Thymus (tissue), 11 donors: ENCODE measurements around the gene UBE2L6. TPM values are rescaled to one million over a fixed set of nuclear protein-coding genes. Genes with fewer than 3 reads are reported as not detected.
A peak's percentile ranks its signal among the peaks of the same experiment; 100 is the strongest.

Experiments
- DNase-seq, 9 donors: peaks; one replicate each; pipeline ENCODE4 v3.0.0-alpha.2; 2013; ENCODE audit warnings: low spot score in 9 of 9, low read depth in 6 of 9, missing footprints in 1 of 9
- H3K27ac ChIP-seq, 2 donors: one replicate each; pipeline ENCODE4 v1.5.1; 2013; ENCODE audit warnings: control low read depth in 1 of 2, low read depth in 1 of 2, low read length in 1 of 2, mild to moderate bottlenecking in 1 of 2, moderate library complexity in 1 of 2
- H3K27me3 ChIP-seq, 2 donors: one replicate each; pipeline ENCODE4 v1.5.1; 2013; ENCODE audit warnings: low read length in 1 of 2; ENCODE audit not compliant: control insufficient read depth in 2 of 2, insufficient read depth in 1 of 2
- H3K36me3 ChIP-seq, 2 donors: one replicate each; pipeline ENCODE4 v1.5.1; 2013; ENCODE audit warnings: low read length in 1 of 2, mild to moderate bottlenecking in 1 of 2, moderate library complexity in 1 of 2; ENCODE audit not compliant: control insufficient read depth in 2 of 2, insufficient read depth in 2 of 2
- H3K4me1 ChIP-seq, 2 donors: one replicate each; pipeline ENCODE4 v1.5.1; 2013; ENCODE audit warnings: low read length in 2 of 2; ENCODE audit not compliant: control insufficient read depth in 2 of 2, insufficient read depth in 2 of 2
- H3K4me3 ChIP-seq, 2 donors: one replicate each; pipeline ENCODE4 v1.5.1; 2013; ENCODE audit warnings: low read length in 2 of 2, control low read depth in 1 of 2, mild to moderate bottlenecking in 1 of 2
- H3K9me3 ChIP-seq, 2 donors: one replicate each; pipeline ENCODE4 v1.5.1; 2013; ENCODE audit warnings: low read length in 1 of 2, mild to moderate bottlenecking in 1 of 2; ENCODE audit not compliant: control insufficient read depth in 2 of 2, insufficient read depth in 1 of 2
- WGBS: extraction: QIAGEN DNeasy Blood & Tissue Kit; methylation state at CpG from one replicate; pipeline ENCODE4 v1.1.7; 2013; 5-methylcytosine and 5-hydroxymethylcytosine counted together
- polyA plus RNA-seq: library from polyadenylated mRNA; stranded (reverse); fragments of 200-250 nt; gene quantifications from one replicate; pipeline ENCODE4 v1.2.3, GENCODE V29; 2013
- total RNA-seq: library from RNA; stranded (reverse); fragments of 120-200 nt; gene quantifications from one replicate; pipeline ENCODE4 v1.2.4, GENCODE V29; 2013
- donor health status: healthy.

Gene UBE2L6
- total and polyA plus RNA-seq, 2 donors = 98.7 to 119 TPM

GRCh38 chr11:57529012-57529411 lies 38.5 kb downstream of the UBE2L6 start:
- DNase-seq = no peak
- H3K4me1 ChIP-seq = peaks cover 12 to 17% of the 10 kb centered on the region in 2 donors

DNA sequence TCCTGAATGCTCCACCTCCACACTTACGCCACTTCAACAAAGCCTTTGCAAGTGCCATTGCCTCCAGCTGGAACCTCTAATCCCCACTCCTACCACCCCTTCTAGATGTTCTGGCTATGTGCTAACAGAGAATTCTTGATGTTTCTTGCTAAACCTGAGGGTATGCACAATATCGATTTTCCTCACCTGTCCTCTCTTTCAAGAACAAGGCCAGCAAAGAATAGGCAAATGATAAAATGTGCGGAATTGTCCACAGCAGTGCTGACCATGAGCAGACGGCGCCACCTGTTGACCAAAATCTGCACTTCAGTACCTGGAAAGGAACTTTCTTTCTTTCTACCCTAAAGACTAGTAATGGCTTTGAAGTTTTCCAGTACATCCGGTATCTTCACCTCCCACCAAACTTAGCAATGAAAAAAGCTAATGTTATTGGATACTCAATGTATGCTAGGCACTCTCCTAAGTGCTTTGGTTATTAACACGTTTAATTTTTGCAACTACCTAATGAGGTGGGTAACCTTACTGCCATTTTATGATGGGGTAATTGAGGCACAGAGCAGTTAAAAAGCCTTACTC lies 40.3 kb downstream of the UBE2L6 start:
- 31% methylated on average over 7 of the region's 7 CpGs for WGBS
- Histone ChIP-seq H3K27me3 (no peaks in the 10 kb centered on the region), H3K36me3 (peaks cover 4 to 11% of the 10 kb centered on the region in 2 donors), H3K27ac (peak overlapping the region in 1 of 2 donors; percentile 64), H3K9me3 (no peaks in the 10 kb centered on the region), H3K4me3 (no peak overlapping the region), H3K4me1 (peaks cover 12 to 17% of the 10 kb centered on the region in 2 donors)
- DNase-seq = peak in 8 of 9 donors; percentile 58 to 83 (median 64)

More at GRCh38 chr11:57529012-57529411, 38.5 kb downstream of the UBE2L6 start:
- peaks cover 4 to 11% of the 10 kb centered on the region in 2 donors for H3K36me3 ChIP-seq
- H3K9me3 ChIP-seq = no peaks in the 10 kb centered on the region
- no peaks in the 10 kb centered on the region for H3K27me3 ChIP-seq
- H3K4me3 ChIP-seq = no peak overlapping the region
- no peak overlapping the region for H3K27ac ChIP-seq

DNA sequence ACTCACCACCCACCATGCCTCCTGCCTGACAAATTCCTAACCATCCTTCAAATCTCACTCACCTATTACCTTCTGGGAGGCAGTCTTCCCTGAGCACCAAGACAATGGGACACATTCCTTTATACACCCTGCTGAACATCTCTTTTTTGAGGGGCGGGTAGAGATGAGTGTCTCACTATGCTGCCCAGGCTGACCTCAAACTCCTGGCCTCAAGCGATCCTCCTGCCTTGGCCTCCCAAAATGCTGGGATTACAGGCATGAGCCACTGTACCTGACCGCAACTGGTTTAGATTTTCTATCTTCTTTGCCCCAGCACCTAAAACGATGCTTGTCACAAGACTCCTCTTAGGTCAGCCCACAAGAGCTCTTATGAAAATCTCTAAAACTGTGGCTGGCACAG lies 44.1 kb downstream of the UBE2L6 start:
- peaks cover 0 to 5% of the 10 kb centered on the region in 2 donors for H3K36me3 ChIP-seq
- H3K4me3 ChIP-seq = no peak overlapping the region
- H3K27ac ChIP-seq = no peak overlapping the region
- no peaks in the 10 kb centered on the region for H3K9me3 ChIP-seq
- H3K27me3 ChIP-seq = no peaks in the 10 kb centered on the region
- H3K4me1 ChIP-seq = peaks cover 5% of the 10 kb centered on the region in 2 donors
- DNase-seq = no peak
- WGBS = 97% methylated on average over 4 of the region's 4 CpGs

- no peaks in the 10 kb centered on the region for H3K36me3 ChIP-seq
Measured at GRCh38 chr11:57521116-57521515, 46.4 kb downstream of the UBE2L6 start.

DNA sequence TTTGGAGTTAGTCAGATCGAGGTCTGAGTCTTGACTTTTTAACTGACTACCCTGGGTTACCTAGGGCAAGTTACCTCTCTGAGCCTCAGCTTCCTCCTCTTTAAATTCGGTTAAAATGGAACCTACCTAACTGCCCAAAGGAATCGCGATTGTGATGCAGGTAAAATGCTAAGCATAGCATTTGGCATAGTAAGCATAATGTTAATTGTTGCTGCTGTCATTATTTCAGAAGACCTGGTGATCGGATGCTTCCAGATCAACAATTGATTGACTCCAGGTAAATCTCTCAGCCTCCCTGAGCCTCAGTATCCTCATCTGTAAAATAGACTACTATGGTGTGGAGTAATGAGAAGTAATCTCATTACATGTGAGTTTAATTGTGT lies 51.4 kb downstream of the UBE2L6 start:
- Histone ChIP-seq H3K9me3 (no peaks in the 10 kb centered on the region), H3K36me3 (no peaks in the 10 kb centered on the region), H3K4me1 (peaks cover 2 to 21% of the 10 kb centered on the region in 2 donors), H3K27ac (no peak overlapping the region), H3K4me3 (peak overlapping the region; percentile 49 to 62), H3K27me3 (peaks cover 13 to 49% of the 10 kb centered on the region in 2 donors)
- DNase-seq = no peak
- WGBS = 19% methylated on average over 5 of the region's 5 CpGs

More at GRCh38 chr11:57521116-57521515, 46.4 kb downstream of the UBE2L6 start:
- DNase-seq = no peak
- H3K9me3 ChIP-seq = no peaks in the 10 kb centered on the region
- H3K27ac ChIP-seq = no peak overlapping the region
- 97% methylated on average over 2 of the region's 2 CpGs for WGBS
- H3K4me3 ChIP-seq = no peak overlapping the region
- peaks cover 0 to under 1% of the 10 kb centered on the region in 2 donors for H3K4me1 ChIP-seq
- peaks cover 2 to 16% of the 10 kb centered on the region in 2 donors for H3K27me3 ChIP-seq

GRCh38 chr11:57515332-57516060 lies 52.0 kb downstream of the UBE2L6 start, which contains the start of gene SLC43A1:
SLC43A1 (minus strand) TSS chr11:57515702; CDS start chr11:57514111, 1,591 bp downstream.
- WGBS = under 1% methylated on average over 66 of the region's 66 CpGs
- no peak for DNase-seq

GRCh38 chr11:57514538-57515331 lies 52.7 kb downstream of the UBE2L6 start:
- WGBS = under 1% methylated on average over 57 of the region's 57 CpGs
- Histone ChIP-seq H3K9me3 (no peaks in the 10 kb centered on the region), H3K36me3 (no peaks in the 10 kb centered on the region), H3K4me1 (peaks cover 2 to 21% of the 10 kb centered on the region in 2 donors), H3K4me3 (peak overlapping the region; percentile 49 to 62), H3K27ac (no peak overlapping the region), H3K27me3 (peaks cover 13 to 49% of the 10 kb centered on the region in 2 donors)
- DNase-seq = peak in 1 of 9 donors; percentile 40

More at GRCh38 chr11:57515332-57516060, 52.0 kb downstream of the UBE2L6 start, which contains the start of gene SLC43A1:
- no peaks in the 10 kb centered on the region for H3K9me3 ChIP-seq
- H3K4me1 ChIP-seq = peaks cover 2 to 21% of the 10 kb centered on the region in 2 donors
- peaks cover 13 to 49% of the 10 kb centered on the region in 2 donors for H3K27me3 ChIP-seq
- no peaks in the 10 kb centered on the region for H3K36me3 ChIP-seq
- no peak within 1 kb of the TSS for H3K27ac ChIP-seq
- peak within 1 kb of the TSS; percentile 49 to 62 for H3K4me3 ChIP-seq

DNA sequence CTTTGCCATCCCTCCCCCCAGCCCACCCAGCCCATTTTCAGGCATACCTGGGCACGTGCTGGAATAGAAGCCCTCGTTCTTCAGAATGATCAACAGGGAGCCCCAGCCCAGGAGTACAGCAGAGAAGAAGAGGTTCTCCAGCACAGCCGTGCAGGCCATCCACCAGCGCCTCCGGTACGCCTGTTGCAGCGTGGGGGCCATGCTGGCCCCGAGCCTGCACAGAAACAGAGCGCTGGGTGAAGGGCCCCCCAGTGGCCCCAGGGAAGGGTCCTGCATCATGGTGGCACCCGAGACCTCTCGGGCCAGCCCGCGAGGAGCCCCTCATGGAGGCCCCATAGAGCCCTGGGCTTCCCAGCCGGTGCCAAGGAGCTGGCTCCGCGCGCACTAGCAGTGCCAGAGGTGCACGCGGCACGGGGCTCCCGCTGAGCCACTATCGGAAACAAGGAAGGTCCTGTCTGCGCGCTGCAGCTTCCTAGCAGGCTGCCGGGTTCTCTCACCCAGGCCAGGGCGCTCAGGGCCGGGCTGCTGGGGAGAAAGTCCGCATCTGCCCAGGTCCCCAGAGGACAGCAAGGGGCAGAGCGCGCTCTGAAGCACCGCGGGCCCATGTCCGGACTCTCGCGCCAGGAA lies 53.4 kb downstream of the UBE2L6 start:
- Histone ChIP-seq H3K4me1 (peaks cover 2 to 21% of the 10 kb centered on the region in 2 donors), H3K9me3 (no peaks in the 10 kb centered on the region), H3K27ac (no peak overlapping the region), H3K36me3 (no peaks in the 10 kb centered on the region), H3K27me3 (peaks cover 13 to 49% of the 10 kb centered on the region in 2 donors), H3K4me3 (peak overlapping the region; percentile 49 to 62)
- WGBS = 23% methylated on average over 35 of the region's 35 CpGs
- DNase-seq = peak in 1 of 9 donors; percentile 30
